ENCODE measurements around the gene RNF115.

DNA sequence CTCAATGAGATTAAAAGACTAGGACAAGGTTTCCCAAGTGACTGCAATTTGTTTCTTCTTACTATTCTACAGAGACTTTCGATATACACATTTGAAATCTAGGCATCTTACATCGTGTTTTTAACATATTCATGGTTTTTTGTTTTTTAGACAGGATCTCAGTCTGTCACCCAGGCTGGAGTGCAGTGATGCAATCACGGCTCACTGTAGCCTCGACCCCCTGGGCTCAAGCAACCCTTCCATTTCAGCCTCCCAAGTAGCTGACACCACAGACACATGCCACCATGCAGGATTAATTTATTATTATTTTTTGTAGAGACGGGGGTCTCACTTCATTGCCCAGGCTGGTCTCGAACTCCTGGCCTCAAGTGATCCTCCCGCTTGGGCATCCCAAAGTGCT lies 118.3 kb downstream of the RNF115 start:
- TF ChIP-seq, protein P1, sequence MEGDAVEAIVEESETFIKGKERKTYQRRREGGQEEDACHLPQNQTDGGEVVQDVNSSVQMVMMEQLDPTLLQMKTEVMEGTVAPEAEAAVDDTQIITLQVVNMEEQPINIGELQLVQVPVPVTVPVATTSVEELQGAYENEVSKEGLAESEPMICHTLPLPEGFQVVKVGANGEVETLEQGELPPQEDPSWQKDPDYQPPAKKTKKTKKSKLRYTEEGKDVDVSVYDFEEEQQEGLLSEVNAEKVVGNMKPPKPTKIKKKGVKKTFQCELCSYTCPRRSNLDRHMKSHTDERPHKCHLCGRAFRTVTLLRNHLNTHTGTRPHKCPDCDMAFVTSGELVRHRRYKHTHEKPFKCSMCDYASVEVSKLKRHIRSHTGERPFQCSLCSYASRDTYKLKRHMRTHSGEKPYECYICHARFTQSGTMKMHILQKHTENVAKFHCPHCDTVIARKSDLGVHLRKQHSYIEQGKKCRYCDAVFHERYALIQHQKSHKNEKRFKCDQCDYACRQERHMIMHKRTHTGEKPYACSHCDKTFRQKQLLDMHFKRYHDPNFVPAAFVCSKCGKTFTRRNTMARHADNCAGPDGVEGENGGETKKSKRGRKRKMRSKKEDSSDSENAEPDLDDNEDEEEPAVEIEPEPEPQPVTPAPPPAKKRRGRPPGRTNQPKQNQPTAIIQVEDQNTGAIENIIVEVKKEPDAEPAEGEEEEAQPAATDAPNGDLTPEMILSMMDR (IDR thresholded peaks at IDR 0.05; ENCODE audit: low read depth, low read length, missing input control): no peak
- TF ChIP-seq TAF1 (conservative IDR thresholded peaks at IDR 0.05) (no peak), HNF4A (conservative IDR thresholded peaks at IDR 0.05) (no peak), RAD21 (IDR thresholded peaks at IDR 0.05) (no peak)
- TF ChIP-seq, protein P2, sequence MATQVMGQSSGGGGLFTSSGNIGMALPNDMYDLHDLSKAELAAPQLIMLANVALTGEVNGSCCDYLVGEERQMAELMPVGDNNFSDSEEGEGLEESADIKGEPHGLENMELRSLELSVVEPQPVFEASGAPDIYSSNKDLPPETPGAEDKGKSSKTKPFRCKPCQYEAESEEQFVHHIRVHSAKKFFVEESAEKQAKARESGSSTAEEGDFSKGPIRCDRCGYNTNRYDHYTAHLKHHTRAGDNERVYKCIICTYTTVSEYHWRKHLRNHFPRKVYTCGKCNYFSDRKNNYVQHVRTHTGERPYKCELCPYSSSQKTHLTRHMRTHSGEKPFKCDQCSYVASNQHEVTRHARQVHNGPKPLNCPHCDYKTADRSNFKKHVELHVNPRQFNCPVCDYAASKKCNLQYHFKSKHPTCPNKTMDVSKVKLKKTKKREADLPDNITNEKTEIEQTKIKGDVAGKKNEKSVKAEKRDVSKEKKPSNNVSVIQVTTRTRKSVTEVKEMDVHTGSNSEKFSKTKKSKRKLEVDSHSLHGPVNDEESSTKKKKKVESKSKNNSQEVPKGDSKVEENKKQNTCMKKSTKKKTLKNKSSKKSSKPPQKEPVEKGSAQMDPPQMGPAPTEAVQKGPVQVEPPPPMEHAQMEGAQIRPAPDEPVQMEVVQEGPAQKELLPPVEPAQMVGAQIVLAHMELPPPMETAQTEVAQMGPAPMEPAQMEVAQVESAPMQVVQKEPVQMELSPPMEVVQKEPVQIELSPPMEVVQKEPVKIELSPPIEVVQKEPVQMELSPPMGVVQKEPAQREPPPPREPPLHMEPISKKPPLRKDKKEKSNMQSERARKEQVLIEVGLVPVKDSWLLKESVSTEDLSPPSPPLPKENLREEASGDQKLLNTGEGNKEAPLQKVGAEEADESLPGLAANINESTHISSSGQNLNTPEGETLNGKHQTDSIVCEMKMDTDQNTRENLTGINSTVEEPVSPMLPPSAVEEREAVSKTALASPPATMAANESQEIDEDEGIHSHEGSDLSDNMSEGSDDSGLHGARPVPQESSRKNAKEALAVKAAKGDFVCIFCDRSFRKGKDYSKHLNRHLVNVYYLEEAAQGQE (IDR thresholded peaks at IDR 0.05): no peak
- TF ChIP-seq, protein P3, sequence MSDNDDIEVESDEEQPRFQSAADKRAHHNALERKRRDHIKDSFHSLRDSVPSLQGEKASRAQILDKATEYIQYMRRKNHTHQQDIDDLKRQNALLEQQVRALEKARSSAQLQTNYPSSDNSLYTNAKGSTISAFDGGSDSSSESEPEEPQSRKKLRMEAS (IDR thresholded peaks at IDR 0.05): no peak
